Stimulated activated CD4-positive, alpha-beta T cell treated with anti-CD3 and anti-CD28 coated beads, Interleukin-15, amount 100 ng/mL, for 1 hour (primary cell): ENCODE measurements around the gene MAP1LC3B2.

ENCODE experiments used
- DNase-seq, 2 donors: peaks; one replicate each; pipeline ENCODE4 v3.0.0-alpha.2; 2020; ENCODE audit warnings: low read depth in 1 of 2, low spot score in 1 of 2

MAP1LC3B2 gene

GRCh38 chr12:116559162-116559935 is at the start of gene MAP1LC3B2:
TSS of gene MAP1LC3B2 (plus strand) at chr12:116559381. CDS start at chr12:116575943, 16,562 bp downstream.
- peak; percentile 33 to 51 for DNase-seq

- no peak for DNase-seq
Measured at GRCh38 chr12:116513944-116514343, 45.2 kb upstream of the MAP1LC3B2 start.

- no peak for DNase-seq
Measured at GRCh38 chr12:116515684-116516083, 43.5 kb upstream of the MAP1LC3B2 start.

GRCh38 chr12:116516657-116517056 is 42.5 kb upstream of the MAP1LC3B2 start:
- no peak for DNase-seq

GRCh38 chr12:116517431-116518045 is 41.6 kb upstream of the MAP1LC3B2 start:
- no peak for DNase-seq

- DNase-seq = no peak
Measured at GRCh38 chr12:116520225-116520760, 38.9 kb upstream of the MAP1LC3B2 start.

- no peak for DNase-seq
Measured at GRCh38 chr12:116520801-116521471, 38.2 kb upstream of the MAP1LC3B2 start.

GRCh38 chr12:116524311-116524710 is 34.9 kb upstream of the MAP1LC3B2 start:
- DNase-seq = no peak

- no peak for DNase-seq
Measured at GRCh38 chr12:116524964-116525379, 34.2 kb upstream of the MAP1LC3B2 start.

- DNase-seq = no peak
Measured at GRCh38 chr12:116525418-116526001, 33.7 kb upstream of the MAP1LC3B2 start.

- DNase-seq = no peak
Measured at GRCh38 chr12:116528065-116528464, 31.1 kb upstream of the MAP1LC3B2 start.

- DNase-seq = no peak
Measured at GRCh38 chr12:116528498-116528897, 30.7 kb upstream of the MAP1LC3B2 start.

GRCh38 chr12:116529048-116529447 is 30.1 kb upstream of the MAP1LC3B2 start:
- no peak for DNase-seq

- no peak for DNase-seq
Measured at GRCh38 chr12:116529686-116530085, 29.5 kb upstream of the MAP1LC3B2 start.

GRCh38 chr12:116532428-116532827 is 26.8 kb upstream of the MAP1LC3B2 start:
- no peak for DNase-seq

- DNase-seq = no peak
Measured at GRCh38 chr12:116532986-116533342, 26.2 kb upstream of the MAP1LC3B2 start.

GRCh38 chr12:116533343-116534251 is 25.6 kb upstream of the MAP1LC3B2 start:
- DNase-seq = peak; percentile 57 to 75

GRCh38 chr12:116534311-116535121 is 24.7 kb upstream of the MAP1LC3B2 start:
- no peak for DNase-seq

GRCh38 chr12:116535241-116535640 is 23.9 kb upstream of the MAP1LC3B2 start:
- no peak for DNase-seq
